ENCODE measurements around the gene APOA5. TPM values are rescaled to one million over a fixed set of nuclear protein-coding genes. Genes with fewer than 3 reads are reported as not detected.

The APOA5 gene
- total and polyA plus RNA-seq, 2 of the 13 experiments (the other 11 are each of a cell fraction or from before 2014, with no cell fraction given): 44.0 to 49.1 TPM

GRCh38 chr11:116829525-116830183, 38.0 kb upstream of the APOA5 start, which contains the start of gene APOC3 (continued):
- TF ChIP-seq SKIL (CRISPR knock-in tag; IDR thresholded peaks at IDR 0.05; ENCODE audit: borderline replicate concordance): peak; percentile 68; the same call in 1 of the 2 replicates
- 0 out of 2 replicates have a peak, but pooled peaks have one; percentile 72 for TF ChIP-seq ZNF749 (CRISPR knock-in tag; IDR thresholded peaks at IDR 0.05; ENCODE audit: borderline replicate concordance)
- TF ChIP-seq ELF4 (CRISPR knock-in tag; IDR thresholded peaks at IDR 0.05; ENCODE audit: borderline replicate concordance): no peak
- peak; percentile 77; the same call in 1 of the 2 replicates for TF ChIP-seq ZNF281 (CRISPR knock-in tag; IDR thresholded peaks at IDR 0.05; ENCODE audit: borderline replicate concordance)
- TF ChIP-seq SMARCC2 (IDR thresholded peaks at IDR 0.05): no peak
- no peak for TF ChIP-seq ATRX (CRISPR knock-in tag; IDR thresholded peaks at IDR 0.05; ENCODE audit: borderline replicate concordance)
- TF ChIP-seq PTBP1 (IDR thresholded peaks at IDR 0.05; ENCODE audit: low read depth, low read length, poor library complexity, severe bottlenecking): no peak
- no peak for TF ChIP-seq HNRNPK (IDR thresholded peaks at IDR 0.05; ENCODE audit: low read depth, low read length, poor library complexity, severe bottlenecking)
- no peak for TF ChIP-seq SP1 (IDR thresholded peaks at IDR 0.05)
- TF ChIP-seq SP1 (CRISPR knock-in tag; IDR thresholded peaks at IDR 0.05): no peak
- TF ChIP-seq ZHX1 (CRISPR knock-in tag; IDR thresholded peaks at IDR 0.05; ENCODE audit: low read depth): no peak
- no peak for TF ChIP-seq CSRNP2 (CRISPR knock-in tag; conservative IDR thresholded peaks at IDR 0.05; ENCODE audit: low read depth)
- peak; percentile 73 for TF ChIP-seq TAF1 (CRISPR knock-in tag; IDR thresholded peaks at IDR 0.05)
- TF ChIP-seq ZNF513 (CRISPR knock-in tag; conservative IDR thresholded peaks at IDR 0.05): no peak
- peak; percentile 80; the same call in 1 of the 2 replicates for TF ChIP-seq ZNF703 (CRISPR knock-in tag; IDR thresholded peaks at IDR 0.05; ENCODE audit: borderline replicate concordance)
- TF ChIP-seq ZNF883 (CRISPR knock-in tag; IDR thresholded peaks at IDR 0.05; ENCODE audit: not compliant biosample characterization): no peak
- TF ChIP-seq HMGA1 (CRISPR knock-in tag; conservative IDR thresholded peaks at IDR 0.05): no peak
- peak; percentile 70 for TF ChIP-seq FOXO1 (CRISPR knock-in tag; IDR thresholded peaks at IDR 0.05)

Data from HepG2 (cell line).